A549 (cell line): ENCODE data around the gene ACKR2. TPM values are rescaled to one million over a fixed set of nuclear protein-coding genes. Genes with fewer than 3 reads are reported as not detected.

ENCODE experiments used
- ATAC-seq, 2 experiments: fragments of 200-7000 bp in 1 of 2; fragments of >200 bp in 1 of 2; cut with Nextera tagmentation in 1 of 2; cut with Tn5 transposase in 1 of 2; 3 replicates each; pipeline versions ENCODE4 v1.8.0 to v1.9.1; 2018 to 2020; ENCODE audit warnings: mild to moderate bottlenecking in 1 of 2, moderate library complexity in 1 of 2
- CTCF ChIA-PET: fragments of 300-600 bp; sonication (Branson Sonifier 250); formaldehyde crosslinking; extraction: SDS; loops from one replicate; lab custom pipeline; 2021; ENCODE audit warnings: antibody characterized with exemption, inconsistent platforms; lab: Yijun Ruan, JAX
- POLR2A ChIA-PET: fragments of 350-600 bp; formaldehyde crosslinking; extraction: SDS; loops from one replicate; lab custom pipeline; 2021; ENCODE audit warnings: antibody characterized with exemption, inconsistent platforms; lab: Yijun Ruan, JAX
- DNase-seq, 2 experiments: peaks; one replicate each; pipeline versions ENCODE4 v3.0.0 to v3.0.0-alpha.2; 2011 to 2016; ENCODE audit warnings: low read depth in 1 of 2, low spot score in 1 of 2
- FAIRE-seq: peaks from 2 replicates; lab custom pipeline; 2011; peaks lifted over from hg19 to GRCh38; lab: Jason Lieb, UNC
- H3K27ac ChIP-seq, 2 experiments: fragments of >200 bp; sonication (Bioruptor Twin); formaldehyde crosslinking; 3 replicates each; pipeline ENCODE4 v1.5.1; 2016 to 2017
- H3K4me1 ChIP-seq: fragments of >200 bp; sonication (Bioruptor Twin); formaldehyde crosslinking; 3 replicates; pipeline ENCODE4 v1.6.1; 2016
- H3K4me2 ChIP-seq: fragments of >200 bp; sonication (Bioruptor Twin); formaldehyde crosslinking; 3 replicates; pipeline ENCODE4 v1.6.1; 2016
- H3K4me3 ChIP-seq: fragments of >200 bp; sonication (Bioruptor Twin); formaldehyde crosslinking; 3 replicates; pipeline ENCODE4 v1.5.1; 2016
- H3K9me3 ChIP-seq: fragments of >200 bp; sonication (Bioruptor Twin); formaldehyde crosslinking; 3 replicates; pipeline ENCODE4 v1.6.1; 2016
- ATOH8 ChIP-seq: fragments of 250-450 bp; sonication (Bioruptor Pico); IDR thresholded peaks from 2 replicates; pipeline ENCODE4 v1.5.0; 2020; ENCODE audit warnings: low read depth, mild to moderate bottlenecking, moderate library complexity
- BCL3 ChIP-seq: fragments of >200 bp; sonication (Bioruptor Twin); formaldehyde crosslinking; IDR thresholded peaks from 3 replicates; pipeline ENCODE4 v1.6.1; 2016
- BHLHE40 ChIP-seq: IDR thresholded peaks from 2 replicates; pipeline ENCODE4 v1.6.1; 2012; ENCODE audit warnings: low read depth, low read length, inconsistent platforms
- CHD2 ChIP-seq: fragments of 150-350 bp; IDR thresholded peaks from 2 replicates; pipeline ENCODE4 v1.6.1; 2014; ENCODE audit warnings: low read length; ENCODE audit not compliant: partially characterized antibody
- CHD4 ChIP-seq: fragments of 200-600 bp; sonication (generic); IDR thresholded peaks from 2 replicates; pipeline ENCODE4 v1.6.1; 2016; ENCODE audit warnings: antibody characterized with exemption, mild to moderate bottlenecking, borderline replicate concordance
- EHMT2 ChIP-seq: fragments of 200-600 bp; sonication (generic); IDR thresholded peaks from 2 replicates; pipeline ENCODE4 v1.6.1; 2016; ENCODE audit warnings: antibody characterized with exemption, low read depth, mild to moderate bottlenecking, moderate library complexity
- ESRRA ChIP-seq: fragments of 150-350 bp; IDR thresholded peaks from 2 replicates; pipeline ENCODE4 v1.6.1; 2014; ENCODE audit warnings: mild to moderate bottlenecking, low read length, borderline replicate concordance
- FOSB ChIP-seq: fragments of 250-450 bp; sonication (Bioruptor Pico); IDR thresholded peaks from 2 replicates; pipeline ENCODE4 v1.5.0; 2020; ENCODE audit warnings: mild to moderate bottlenecking, moderate library complexity
- FOXS1 ChIP-seq: fragments of 250-450 bp; sonication (Bioruptor Pico); IDR thresholded peaks from 2 replicates; pipeline ENCODE4 v1.5.0; 2020; ENCODE audit warnings: mild to moderate bottlenecking, moderate library complexity
- HDAC2 ChIP-seq: fragments of 200-600 bp; sonication (generic); IDR thresholded peaks from 2 replicates; pipeline ENCODE4 v1.6.1; 2016
- HES2 ChIP-seq: fragments of >200 bp; sonication (Bioruptor Twin); formaldehyde crosslinking; IDR thresholded peaks from 2 replicates; pipeline ENCODE4 v1.6.1; 2016
- HMGXB4 ChIP-seq: fragments of 250-450 bp; sonication (Bioruptor Pico); IDR thresholded peaks from 2 replicates; pipeline ENCODE4 v1.5.0; 2021; ENCODE audit warnings: mild to moderate bottlenecking, moderate library complexity, borderline replicate concordance
- JUN ChIP-seq, 2 experiments: fragments of >200 bp; sonication (Bioruptor Twin); formaldehyde crosslinking; IDR thresholded peaks; 2 replicates in 1 of 2; 3 replicates in 1 of 2; pipeline ENCODE4 v1.6.1; 2016 to 2017
- JUNB ChIP-seq: fragments of >200 bp; sonication (Bioruptor Twin); formaldehyde crosslinking; IDR thresholded peaks from 2 replicates; pipeline ENCODE4 v1.6.1; 2016
- MAX ChIP-seq: IDR thresholded peaks from 2 replicates; pipeline ENCODE4 v1.6.1; 2012
- MAZ ChIP-seq: fragments of 150-350 bp; IDR thresholded peaks from 2 replicates; pipeline ENCODE4 v1.6.1; 2014; ENCODE audit warnings: antibody characterized with exemption, low read depth, low read length, borderline replicate concordance
- NFE2L2 ChIP-seq: fragments of 150-350 bp; conservative IDR thresholded peaks from 2 replicates; pipeline ENCODE4 v1.6.1; 2014; ENCODE audit warnings: low read length
- POLR2AphosphoS2 ChIP-seq: conservative IDR thresholded peaks from 2 replicates; pipeline ENCODE4 v1.6.1; 2012; ENCODE audit warnings: low read length, improper control_type of control experiment, inconsistent platforms
- RAD21 ChIP-seq, 2 experiments: fragments of >200 bp in 1 of 2; sonication (Bioruptor Twin) in 1 of 2; formaldehyde crosslinking in 1 of 2; IDR thresholded peaks in 1 of 2; conservative IDR thresholded peaks in 1 of 2; 2 replicates in 1 of 2; 3 replicates in 1 of 2; pipeline ENCODE4 v1.6.1; 2012 to 2018; ENCODE audit warnings: inconsistent platforms in 1 of 2
- RARB ChIP-seq: fragments of 250-450 bp; sonication (Bioruptor Pico); IDR thresholded peaks from 2 replicates; pipeline ENCODE4 v1.8.0; 2021; ENCODE audit warnings: mild to moderate bottlenecking, moderate library complexity
- RFX5 ChIP-seq: fragments of 450-650 bp; IDR thresholded peaks from 2 replicates; pipeline ENCODE4 v1.7.1; 2014; ENCODE audit warnings: antibody characterized with exemption, mild to moderate bottlenecking, moderate library complexity
- SREBF2 ChIP-seq: fragments of 450-650 bp; IDR thresholded peaks from 2 replicates; pipeline ENCODE4 v1.6.1; 2014; ENCODE audit warnings: mild to moderate bottlenecking, moderate library complexity
- TFCP2L1 ChIP-seq: fragments of 250-450 bp; sonication (Bioruptor Pico); IDR thresholded peaks from 2 replicates; pipeline ENCODE4 v1.5.0; 2021; ENCODE audit warnings: mild to moderate bottlenecking
- TP53 ChIP-seq: fragments of 250-450 bp; sonication (Bioruptor Pico); IDR thresholded peaks from 2 replicates; pipeline ENCODE4 v1.5.0; 2021; ENCODE audit warnings: mild to moderate bottlenecking, moderate library complexity
- ZFP36 ChIP-seq: fragments of 450-650 bp; IDR thresholded peaks from 2 replicates; pipeline ENCODE4 v1.6.1; 2014; ENCODE audit warnings: borderline replicate concordance; ENCODE audit not compliant: partially characterized antibody
- WGBS: methylation state at CpG from one replicate; pipeline ENCODE4 v1.1.6; 2017; ENCODE audit errors: missing lambda C conversion rate; 5-methylcytosine and 5-hydroxymethylcytosine counted together
- polyA plus RNA-seq, 4 experiments: library from polyadenylated mRNA; depleted of rRNA in 3 of 4; stranded (reverse); fragments of >200 nt; fragmentation: RNase III in 1 of 4; extraction: RNeasy Plus Mini Kit Qiagen cat#74134 plus additional on column Dnase treatment in 1 of 4; gene quantifications; 2 replicates in 3 of 4; 3 replicates in 1 of 4; pipeline ENCODE4 v1.2.3, GENCODE V29; 2011 to 2017

ACKR2 gene
- polyA plus RNA-seq, 2 of the 4 experiments (the other 2 are of a cell fraction), result 0.06 TPM; not detected in 1

- TF ChIP-seq TFCP2L1 (CRISPR knock-in tag) (no peak), SREBF2 (no peak), BCL3 (no peak), MAX (no peak), BHLHE40 (no peak), RAD21 (conservative IDR thresholded peaks at IDR 0.05 in 1 of 2, IDR thresholded peaks at IDR 0.05 in 1 of 2) (no peak), MAZ (no peak), RARB (CRISPR knock-in tag) (no peak), RFX5 (no peak), HMGXB4 (CRISPR knock-in tag) (no peak)
- TF ChIP-seq, all 56 proteins: peak for 0
- Histone ChIP-seq H3K4me1 (no peaks in the 10 kb centered on the region), H3K9me3 (no peaks in the 10 kb centered on the region), H3K4me3 (no peak overlapping the region), H3K27ac (no peak overlapping the region), H3K4me2 (no peak overlapping the region)
- ChIA-PET CTCF (no interaction called here), POLR2A (no interaction called here)
- FAIRE-seq, result no peak
- WGBS, result 71% methylated on average over 2 of the region's 2 CpGs
- no peak for ATAC-seq
- DNase-seq, result no peak
Measured at GRCh38 chr3:42884324-42884723, 75.1 kb downstream of the ACKR2 start.

- H3K4me2 ChIP-seq, result no peak overlapping the region
- FAIRE-seq, result no peak
- TF ChIP-seq TP53 (CRISPR knock-in tag) (no peak), FOSB (no peak), ATOH8 (CRISPR knock-in tag) (no peak), SREBF2 (no peak), HES2 (no peak), NFE2L2 (no peak), ZFP36 (no peak), JUNB (no peak), HDAC2 (no peak), CHD2 (no peak), POLR2AphosphoS2 (no peak), TFCP2L1 (CRISPR knock-in tag) (no peak), JUN (IDR thresholded peaks at IDR 0.05) (no peak), CHD4 (no peak), ESRRA (no peak), FOXS1 (no peak), EHMT2 (no peak)
- CTCF ChIA-PET, result interaction anchor here (1.6 kb wide), 1 partner anchor 106 kb away, joined by 3 read pairs; no protein-coding TSS in a partner anchor
- 10% methylated on average over 1 of the region's 1 CpG for WGBS
- H3K4me3 ChIP-seq, result no peak overlapping the region
- no peaks in the 10 kb centered on the region for H3K4me1 ChIP-seq
- DNase-seq, result no peak
- no peak overlapping the region for H3K27ac ChIP-seq
- no peak for ATAC-seq
- H3K9me3 ChIP-seq, result no peaks in the 10 kb centered on the region
- POLR2A ChIA-PET, result no interaction called here
Measured at GRCh38 chr3:42886294-42886822, 77.1 kb downstream of the ACKR2 start.
